B cell (primary cell): ENCODE data around the gene THBS2. TPM values are rescaled to one million over a fixed set of nuclear protein-coding genes. Genes with fewer than 3 reads are reported as not detected.

Experiments
- ATAC-seq: fragments of 200-7000 bp; cut with Tn5 transposase; one replicate; pipeline ENCODE4 v1.10.0; 2021; ENCODE audit warnings: low read depth, mild to moderate bottlenecking, moderate number of reproducible peaks, moderate library complexity
- CTCF ChIA-PET: fragments of 350-600 bp; sonication (Branson Sonifier 250); formaldehyde crosslinking; loops from one replicate; lab custom pipeline; 2021; ENCODE audit warnings: antibody characterized with exemption, inconsistent platforms; lab: Charles Lee
- POLR2A ChIA-PET: fragments of 350-600 bp; sonication (Branson Sonifier 250); formaldehyde crosslinking; loops from one replicate; lab custom pipeline; 2021; ENCODE audit warnings: antibody characterized with exemption; lab: Charles Lee
- DNase-seq: peaks from one replicate; pipeline ENCODE4 v3.0.0; 2013
- H2AFZ ChIP-seq: 2 replicates; pipeline ENCODE4 v1.6.1; 2012; ENCODE audit warnings: mild to moderate bottlenecking, low read depth, low read length; ENCODE audit not compliant: insufficient read depth, poor library complexity, severe bottlenecking
- H3K27ac ChIP-seq, 2 donors: 1 replicate in 1 of 2; 2 replicates in 1 of 2; pipeline ENCODE4 v1.5.1; 2012 to 2013; ENCODE audit warnings: low read length in 2 of 2, mild to moderate bottlenecking in 2 of 2, moderate library complexity in 1 of 2
- H3K27me3 ChIP-seq, 4 experiments: fragments of 200-600 bp in 1 of 4; sonication (generic) in 1 of 4; replicated peaks in 1 of 4; 1 replicate in 2 of 4; 2 replicates in 2 of 4; pipeline versions ENCODE4 v1.6.1 to v1.7.0; 2013 to 2016; ENCODE audit warnings: low read length in 3 of 4, mild to moderate bottlenecking in 2 of 4, mixed read lengths in 1 of 4, moderate library complexity in 1 of 4; ENCODE audit not compliant: insufficient read depth in 4 of 4, control insufficient read depth in 3 of 4; ENCODE audit errors: control extremely low read depth in 1 of 4
- H3K36me3 ChIP-seq, 2 experiments: replicated peaks in 1 of 2; 1 replicate in 1 of 2; 2 replicates in 1 of 2; pipeline versions ENCODE4 v1.6.1 to v1.7.1; 2013; ENCODE audit warnings: low read length in 1 of 2; ENCODE audit not compliant: insufficient read depth in 2 of 2, control insufficient read depth in 1 of 2; ENCODE audit errors: control extremely low read depth in 1 of 2, extremely low read depth in 1 of 2
- H3K4me1 ChIP-seq, 2 donors: fragments of 200-600 bp in 1 of 2; sonication (generic) in 1 of 2; 1 replicate in 1 of 2; 2 replicates in 1 of 2; pipeline versions ENCODE4 v1.5.1 to v1.6.1; 2013 to 2017; ENCODE audit warnings: low read length in 2 of 2; ENCODE audit not compliant: control insufficient read depth in 2 of 2, insufficient read depth in 2 of 2
- H3K4me2 ChIP-seq: replicated peaks from 2 replicates; pipeline ENCODE3; 2012; ENCODE audit warnings: mild to moderate bottlenecking, low read depth, low read length; ENCODE audit not compliant: poor library complexity, severe bottlenecking
- H3K4me3 ChIP-seq, 5 experiments: fragments of 200-600 bp in 1 of 5; sonication (generic) in 1 of 5; 1 replicate in 3 of 5; 2 replicates in 2 of 5; pipeline versions ENCODE4 v1.5.1 to v1.7.0; 2011 to 2016; ENCODE audit warnings: low read length in 4 of 5, mild to moderate bottlenecking in 4 of 5, low read depth in 2 of 5, control low read depth in 1 of 5, moderate library complexity in 1 of 5; ENCODE audit not compliant: insufficient read depth in 1 of 5; ENCODE audit errors: control extremely low read depth in 1 of 5, extremely low read depth in 1 of 5
- H3K79me2 ChIP-seq: fragments of 200-600 bp; sonication (generic); one replicate; pipeline ENCODE4 v1.6.0; 2016; ENCODE audit warnings: low read length; ENCODE audit not compliant: control insufficient read depth, insufficient read depth
- H3K9ac ChIP-seq: fragments of 200-600 bp; sonication (generic); 2 replicates; pipeline ENCODE4 v1.6.1; 2017; ENCODE audit warnings: mild to moderate bottlenecking, low read length, moderate library complexity
- H3K9me3 ChIP-seq, 3 donors: one replicate each; pipeline versions ENCODE4 v1.6.1 to v1.7.1; 2013; ENCODE audit warnings: low read length in 2 of 3; ENCODE audit not compliant: control insufficient read depth in 2 of 3, insufficient read depth in 1 of 3; ENCODE audit errors: control extremely low read depth in 1 of 3
- H4K20me1 ChIP-seq: 2 replicates; pipeline ENCODE4 v1.6.0; 2012; ENCODE audit warnings: mild to moderate bottlenecking, low read length; ENCODE audit not compliant: insufficient read depth, control insufficient read depth, poor library complexity, severe bottlenecking
- H3K27ac Mint-ChIP-seq: one replicate; pipeline ENCODE4 v1.8.0; 2021; ENCODE audit warnings: mixed read lengths
- H3K27me3 Mint-ChIP-seq: one replicate; pipeline ENCODE4 v1.8.0; 2021; ENCODE audit warnings: mixed read lengths
- H3K4me1 Mint-ChIP-seq: one replicate; pipeline ENCODE4 v1.8.0; 2021; ENCODE audit warnings: mixed read lengths
- H3K4me3 Mint-ChIP-seq: one replicate; pipeline ENCODE4 v1.8.0; 2021; ENCODE audit warnings: mixed read lengths
- H3K9me3 Mint-ChIP-seq: one replicate; pipeline ENCODE4 v1.8.0; 2022; ENCODE audit warnings: mixed read lengths; ENCODE audit not compliant: insufficient read depth
- EZH2 ChIP-seq: IDR thresholded peaks from 2 replicates; pipeline ENCODE4 v1.6.1; 2012; ENCODE audit warnings: borderline replicate concordance, low read depth, mild to moderate bottlenecking, moderate library complexity, low read length; ENCODE audit not compliant: insufficient read depth, poor library complexity, severe bottlenecking
- WGBS: methylation state at CpG from one replicate; pipeline ENCODE4 v1.1.5; 2013; ENCODE audit warnings: missing lambda C conversion rate; ENCODE audit not compliant: insufficient coverage; 5-methylcytosine and 5-hydroxymethylcytosine counted together
- intact Hi-C: fragments of 100-400 bp; cut with micrococcal nuclease; formaldehyde crosslinking; loops from one replicate; pipeline ENCODE4 v1.10.0; 2022
- polyA plus RNA-seq: library from polyadenylated mRNA; depleted of rRNA; stranded (reverse); fragments of >200 nt; gene quantifications from 2 replicates; pipeline ENCODE4 v1.2.3, GENCODE V29; 2012
- total RNA-seq, 2 donors: library from RNA; stranded (reverse); fragments of 120-200 nt in 1 of 2; gene quantifications; 1 replicate in 1 of 2; 2 replicates in 1 of 2; pipeline versions ENCODE4 v1.2.3 to v1.2.4, GENCODE V29; 2013 to 2022
- TF ChIP-seq, protein P1 (sequence below): fragments of 200-600 bp; IDR thresholded peaks from one replicate; pipeline ENCODE4 v1.8.0; 2022; ENCODE audit warnings: antibody characterized with exemption, mild to moderate bottlenecking

THBS2 gene
- total and polyA plus RNA-seq, 2 donors (not counting 1 experiment from before 2014, with no cell fraction given): not detected

DNA sequence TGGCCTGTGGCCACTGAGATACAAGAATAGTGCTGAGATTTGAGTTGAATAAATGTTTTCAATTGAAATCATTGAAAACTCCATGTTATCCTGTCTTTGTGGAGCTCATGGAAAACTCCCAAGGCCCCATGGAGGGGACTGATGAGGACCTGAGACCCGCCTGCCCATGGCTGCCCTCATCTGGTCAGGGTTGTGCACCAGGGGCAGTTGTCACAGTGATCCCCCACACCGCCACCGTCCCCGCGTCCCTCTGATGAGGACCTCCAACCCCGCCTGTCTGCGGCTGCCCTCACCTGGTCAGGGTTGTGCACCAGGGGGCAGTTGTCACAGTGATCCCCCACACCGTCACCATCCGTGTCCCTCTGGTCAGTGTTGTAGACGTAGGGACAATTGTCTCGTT, 27.8 kb downstream of the THBS2 start:
- ChIA-PET POLR2A (no interaction called here), CTCF (no interaction called here)
- no peak overlapping the region for H3K4me3 ChIP-seq
- H3K9me3 ChIP-seq: peaks cover 0 to 28% (median 0%) of the 10 kb centered on the region in 3 donors
- no peak overlapping the region for H2AFZ ChIP-seq
- no peak overlapping the region for H3K9ac ChIP-seq
- no peak overlapping the region for H3K4me2 ChIP-seq
- H3K4me1 Mint-ChIP-seq: no peaks in the 10 kb centered on the region
- H3K27me3 Mint-ChIP-seq: peaks cover 11% of the 10 kb centered on the region
- no peak overlapping the region for H3K27ac Mint-ChIP-seq
- H3K36me3 ChIP-seq: no peaks in the 10 kb centered on the region
- H3K79me2 ChIP-seq: no peaks in the 10 kb centered on the region
- WGBS: 99% methylated on average over 7 of the region's 11 CpGs
- no peaks in the 10 kb centered on the region for H3K27me3 ChIP-seq
- H3K27ac ChIP-seq: no peak overlapping the region
- H3K9me3 Mint-ChIP-seq: no peaks in the 10 kb centered on the region
- TF ChIP-seq, protein P1, sequence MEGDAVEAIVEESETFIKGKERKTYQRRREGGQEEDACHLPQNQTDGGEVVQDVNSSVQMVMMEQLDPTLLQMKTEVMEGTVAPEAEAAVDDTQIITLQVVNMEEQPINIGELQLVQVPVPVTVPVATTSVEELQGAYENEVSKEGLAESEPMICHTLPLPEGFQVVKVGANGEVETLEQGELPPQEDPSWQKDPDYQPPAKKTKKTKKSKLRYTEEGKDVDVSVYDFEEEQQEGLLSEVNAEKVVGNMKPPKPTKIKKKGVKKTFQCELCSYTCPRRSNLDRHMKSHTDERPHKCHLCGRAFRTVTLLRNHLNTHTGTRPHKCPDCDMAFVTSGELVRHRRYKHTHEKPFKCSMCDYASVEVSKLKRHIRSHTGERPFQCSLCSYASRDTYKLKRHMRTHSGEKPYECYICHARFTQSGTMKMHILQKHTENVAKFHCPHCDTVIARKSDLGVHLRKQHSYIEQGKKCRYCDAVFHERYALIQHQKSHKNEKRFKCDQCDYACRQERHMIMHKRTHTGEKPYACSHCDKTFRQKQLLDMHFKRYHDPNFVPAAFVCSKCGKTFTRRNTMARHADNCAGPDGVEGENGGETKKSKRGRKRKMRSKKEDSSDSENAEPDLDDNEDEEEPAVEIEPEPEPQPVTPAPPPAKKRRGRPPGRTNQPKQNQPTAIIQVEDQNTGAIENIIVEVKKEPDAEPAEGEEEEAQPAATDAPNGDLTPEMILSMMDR: no peak
- no peak for TF ChIP-seq EZH2
- H3K4me1 ChIP-seq: no peaks in the 10 kb centered on the region
- intact Hi-C loops: no loop called here
- H3K4me3 Mint-ChIP-seq: no peak overlapping the region
- no peak for ATAC-seq
- DNase-seq: no peak
- H4K20me1 ChIP-seq: no peaks in the 10 kb centered on the region

DNA sequence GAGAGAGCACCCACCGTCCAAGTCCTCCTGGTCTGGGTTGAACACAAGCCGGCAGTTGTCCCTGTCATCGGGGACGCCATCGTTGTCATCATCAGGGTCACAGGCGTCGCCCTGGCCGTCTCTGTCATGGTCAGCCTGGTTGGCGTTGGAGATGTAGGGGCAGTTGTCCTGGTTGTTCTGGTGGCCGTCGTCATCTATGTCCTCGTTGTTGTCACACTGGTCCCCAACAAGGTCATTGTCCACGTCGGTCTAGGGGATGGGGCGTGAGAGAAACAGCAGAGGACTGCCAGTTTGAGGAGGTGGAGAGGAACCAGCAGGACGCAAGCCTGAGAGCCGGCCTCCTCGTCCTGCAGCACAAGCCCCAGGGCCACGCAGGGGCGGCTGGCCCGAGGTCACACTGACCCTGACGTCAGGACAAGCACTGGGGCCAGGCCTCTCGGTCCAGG, 28.5 kb downstream of the THBS2 start:
- no peaks in the 10 kb centered on the region for H3K4me1 Mint-ChIP-seq
- ATAC-seq (no peak), DNase-seq (no peak)
- H3K27me3 Mint-ChIP-seq: peaks cover 11% of the 10 kb centered on the region
- WGBS: 96% methylated on average over 23 of the region's 23 CpGs
- TF ChIP-seq, protein P1: no peak
- no peak for TF ChIP-seq EZH2
- Histone ChIP-seq H3K27me3 (no peaks in the 10 kb centered on the region), H2AFZ (no peak overlapping the region), H3K79me2 (no peaks in the 10 kb centered on the region), H3K27ac (no peak overlapping the region), H3K4me2 (no peak overlapping the region), H3K9me3 (peaks cover 0 to 31% (median 0%) of the 10 kb centered on the region in 3 donors), H3K9ac (no peak overlapping the region), H3K36me3 (no peaks in the 10 kb centered on the region), H4K20me1 (no peaks in the 10 kb centered on the region), H3K4me1 (no peaks in the 10 kb centered on the region), H3K4me3 (no peak overlapping the region)
- POLR2A ChIA-PET: no interaction called here
- CTCF ChIA-PET: no interaction called here
- H3K27ac Mint-ChIP-seq: no peak overlapping the region
- no peak overlapping the region for H3K4me3 Mint-ChIP-seq
- no peaks in the 10 kb centered on the region for H3K9me3 Mint-ChIP-seq
- intact Hi-C loops: no loop called here
